ENCODE results near the gene KCTD21.

KCTD21 gene

DNA sequence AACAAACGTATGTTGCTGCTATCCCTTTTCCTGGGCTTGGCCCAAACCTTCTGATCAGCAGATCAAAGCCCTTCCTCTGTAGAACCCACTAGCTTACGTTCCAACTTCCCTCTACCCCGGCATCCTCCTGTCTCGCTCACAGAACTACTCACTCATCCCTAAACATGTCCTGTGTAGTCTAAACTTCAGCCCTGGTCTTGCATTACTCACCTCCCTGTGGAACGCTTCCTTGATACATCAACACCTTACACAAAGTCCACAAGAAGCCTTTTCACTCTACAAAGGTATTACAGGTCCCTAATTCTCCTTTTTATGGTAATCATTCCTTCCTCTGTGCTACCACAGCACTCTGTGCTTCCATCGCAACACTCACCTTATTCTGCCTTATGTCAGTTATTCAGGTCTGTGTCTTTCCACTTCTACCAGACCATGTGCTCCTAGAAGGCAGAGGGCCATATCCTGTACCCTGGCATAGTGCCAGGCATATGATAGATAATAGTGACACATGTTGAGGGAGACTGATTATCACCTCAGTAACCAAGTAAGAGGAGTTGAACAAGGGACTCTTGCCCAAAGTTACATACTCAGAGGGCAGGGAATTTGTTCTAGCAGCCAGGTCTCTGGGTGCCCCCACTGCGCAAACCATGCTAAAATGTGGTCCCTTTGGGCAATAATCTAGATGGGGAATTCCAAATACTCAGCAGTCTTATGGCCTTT, 41.9 kb upstream of the KCTD21 start:
- Histone ChIP-seq H3K36me3 (ENCODE audit: low read depth) (no peaks in the 10 kb centered on the region), H3K9me3 (ENCODE audit: severe bottlenecking) (no peaks in the 10 kb centered on the region), H3K4me1 (ENCODE audit: insufficient read depth, poor library complexity, severe bottlenecking) (no peaks in the 10 kb centered on the region), H3K27ac (ENCODE audit: poor library complexity, severe bottlenecking) (no peak overlapping the region), H3K4me3 (ENCODE audit: severe bottlenecking) (no peak overlapping the region), H3K27me3 (ENCODE audit: insufficient read depth, poor library complexity, severe bottlenecking) (no peaks in the 10 kb centered on the region)
- DNase-seq (ENCODE audit: low spot score): no peak
- TF ChIP-seq, protein P1, sequence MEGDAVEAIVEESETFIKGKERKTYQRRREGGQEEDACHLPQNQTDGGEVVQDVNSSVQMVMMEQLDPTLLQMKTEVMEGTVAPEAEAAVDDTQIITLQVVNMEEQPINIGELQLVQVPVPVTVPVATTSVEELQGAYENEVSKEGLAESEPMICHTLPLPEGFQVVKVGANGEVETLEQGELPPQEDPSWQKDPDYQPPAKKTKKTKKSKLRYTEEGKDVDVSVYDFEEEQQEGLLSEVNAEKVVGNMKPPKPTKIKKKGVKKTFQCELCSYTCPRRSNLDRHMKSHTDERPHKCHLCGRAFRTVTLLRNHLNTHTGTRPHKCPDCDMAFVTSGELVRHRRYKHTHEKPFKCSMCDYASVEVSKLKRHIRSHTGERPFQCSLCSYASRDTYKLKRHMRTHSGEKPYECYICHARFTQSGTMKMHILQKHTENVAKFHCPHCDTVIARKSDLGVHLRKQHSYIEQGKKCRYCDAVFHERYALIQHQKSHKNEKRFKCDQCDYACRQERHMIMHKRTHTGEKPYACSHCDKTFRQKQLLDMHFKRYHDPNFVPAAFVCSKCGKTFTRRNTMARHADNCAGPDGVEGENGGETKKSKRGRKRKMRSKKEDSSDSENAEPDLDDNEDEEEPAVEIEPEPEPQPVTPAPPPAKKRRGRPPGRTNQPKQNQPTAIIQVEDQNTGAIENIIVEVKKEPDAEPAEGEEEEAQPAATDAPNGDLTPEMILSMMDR (IDR thresholded peaks at IDR 0.05; ENCODE audit: poor library complexity, severe bottlenecking): no peak
- ATAC-seq (ENCODE audit: low read depth): no peak

DNA sequence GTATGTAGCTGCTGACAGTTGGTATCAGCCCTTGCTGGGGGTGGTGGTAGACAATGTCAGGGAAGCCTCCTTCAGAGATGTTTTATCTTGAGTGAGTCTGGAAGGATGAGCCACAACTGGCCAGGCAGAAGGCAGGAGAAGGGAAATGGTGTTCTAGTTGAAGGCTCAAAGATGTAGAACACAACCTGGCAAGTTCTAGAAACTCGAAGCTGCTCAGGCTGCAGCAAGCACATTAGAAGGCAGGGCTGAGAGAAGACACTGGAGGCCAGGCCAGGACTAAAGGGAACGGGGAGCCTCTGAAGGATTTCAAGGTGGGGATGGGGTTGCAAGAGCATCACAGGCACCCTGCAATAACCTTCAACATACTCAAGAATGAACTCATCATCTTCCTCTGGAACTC, 40.7 kb upstream of the KCTD21 start:
- no peaks in the 10 kb centered on the region for H3K36me3 ChIP-seq (ENCODE audit: low read depth)
- TF ChIP-seq, protein P1 (IDR thresholded peaks at IDR 0.05; ENCODE audit: poor library complexity, severe bottlenecking): no peak
- no peaks in the 10 kb centered on the region for H3K9me3 ChIP-seq (ENCODE audit: severe bottlenecking)
- no peaks in the 10 kb centered on the region for H3K4me1 ChIP-seq (ENCODE audit: insufficient read depth, poor library complexity, severe bottlenecking)
- H3K27ac ChIP-seq (ENCODE audit: poor library complexity, severe bottlenecking): no peak overlapping the region
- no peaks in the 10 kb centered on the region for H3K27me3 ChIP-seq (ENCODE audit: insufficient read depth, poor library complexity, severe bottlenecking)
- H3K4me3 ChIP-seq (ENCODE audit: severe bottlenecking): no peak overlapping the region
- ATAC-seq (ENCODE audit: low read depth): no peak
- DNase-seq (ENCODE audit: low spot score): no peak

DNA sequence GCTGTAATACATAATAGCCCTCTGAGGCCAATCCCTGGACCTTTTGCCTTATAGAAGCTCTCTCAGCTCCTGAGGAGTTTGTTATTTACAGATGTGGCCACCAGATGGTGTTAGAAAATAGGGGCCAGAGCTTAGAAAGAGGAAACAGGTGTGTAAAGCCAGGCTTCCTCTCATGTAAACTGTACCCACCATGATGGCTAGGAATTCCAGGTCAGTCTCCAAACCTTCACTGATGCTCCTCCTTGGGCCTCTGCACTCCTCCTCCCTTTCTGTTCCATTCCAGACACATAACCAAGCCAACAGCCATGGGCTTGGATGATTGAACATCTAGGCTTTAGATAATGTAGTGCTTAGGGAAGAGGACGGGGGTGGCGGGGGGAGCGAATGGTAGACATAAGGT, 40.0 kb upstream of the KCTD21 start:
- ATAC-seq (ENCODE audit: low read depth): peak; percentile 74
- TF ChIP-seq, protein P1 (IDR thresholded peaks at IDR 0.05; ENCODE audit: poor library complexity, severe bottlenecking): peak; percentile 62

DNA sequence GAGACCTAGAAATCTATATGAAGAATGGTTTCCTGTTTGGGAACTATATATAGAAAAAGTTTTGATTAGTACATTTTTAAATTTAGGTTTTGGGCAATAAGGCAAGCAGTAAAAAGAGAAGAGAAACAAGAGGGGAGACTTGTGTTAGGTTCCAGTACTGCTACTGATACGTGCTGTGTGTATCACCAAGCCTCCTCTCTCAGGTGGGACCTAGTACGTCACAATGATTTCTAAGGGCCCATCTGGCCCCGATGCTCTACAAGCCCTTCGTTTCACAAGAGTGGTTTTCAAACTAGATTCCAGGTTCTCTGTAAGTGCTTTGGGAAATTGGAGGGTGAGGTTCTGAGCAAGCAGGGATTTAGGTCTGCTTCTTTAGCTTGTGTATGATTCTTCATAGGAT, 39.5 kb upstream of the KCTD21 start:
- Histone ChIP-seq H3K9me3 (ENCODE audit: severe bottlenecking) (no peaks in the 10 kb centered on the region), H3K27ac (ENCODE audit: poor library complexity, severe bottlenecking) (no peak overlapping the region), H3K27me3 (ENCODE audit: insufficient read depth, poor library complexity, severe bottlenecking) (no peaks in the 10 kb centered on the region), H3K36me3 (ENCODE audit: low read depth) (no peaks in the 10 kb centered on the region), H3K4me3 (ENCODE audit: severe bottlenecking) (no peak overlapping the region), H3K4me1 (ENCODE audit: insufficient read depth, poor library complexity, severe bottlenecking) (no peaks in the 10 kb centered on the region)
- no peak for DNase-seq (ENCODE audit: low spot score)
- TF ChIP-seq, protein P1 (IDR thresholded peaks at IDR 0.05; ENCODE audit: poor library complexity, severe bottlenecking): no peak
- no peak for ATAC-seq (ENCODE audit: low read depth)

More for the DNA sequence above, 40.0 kb upstream of the KCTD21 start:
- no peaks in the 10 kb centered on the region for H3K9me3 ChIP-seq (ENCODE audit: severe bottlenecking)
- no peaks in the 10 kb centered on the region for H3K4me1 ChIP-seq (ENCODE audit: insufficient read depth, poor library complexity, severe bottlenecking)
- H3K36me3 ChIP-seq (ENCODE audit: low read depth): no peaks in the 10 kb centered on the region
- H3K27me3 ChIP-seq (ENCODE audit: insufficient read depth, poor library complexity, severe bottlenecking): no peaks in the 10 kb centered on the region
- H3K4me3 ChIP-seq (ENCODE audit: severe bottlenecking): no peak overlapping the region
- no peak overlapping the region for H3K27ac ChIP-seq (ENCODE audit: poor library complexity, severe bottlenecking)
- DNase-seq (ENCODE audit: low spot score): no peak

Data from RWPE2 (cell line).